Measurements from ENCODE around the gene HPS4. TPM values are rescaled to one million over a fixed set of nuclear protein-coding genes. Genes with fewer than 3 reads are reported as not detected.

Gene HPS4
- polyA plus RNA-seq, 2 of the 4 experiments (the other 2 are of a cell fraction): 12.7 to 30.2 TPM

- FAIRE-seq (no peak), ATAC-seq (no peak), DNase-seq (ENCODE audit: low read depth in 1 of 2, low spot score in 1 of 2) (no peak)
- no peak overlapping the region for H3K4me3 ChIP-seq
- no peak overlapping the region for H3K4me2 ChIP-seq
- ChIA-PET POLR2A (interaction anchor here (1.9 kb wide), 1 partner anchor 9 kb away, joined by 5 read pairs; the partner anchor contains the start of genes HPS4 and SRRD), CTCF (interaction anchor here (1.3 to 1.6 kb wide), 3 partner anchors 9 to 126 kb away, joined by 3 to 8 read pairs (median 3); partner anchors contain the start of genes HPS4 and SRRD)
- TF ChIP-seq PBX3 (IDR thresholded peaks at IDR 0.05): no peak
- TF ChIP-seq SMC3 (IDR thresholded peaks at IDR 0.05): no peak
- TF ChIP-seq EHF (CRISPR knock-in tag; IDR thresholded peaks at IDR 0.05): no peak
- no peak for TF ChIP-seq MAX (IDR thresholded peaks at IDR 0.05)
- TF ChIP-seq FOXS1 (CRISPR knock-in tag; IDR thresholded peaks at IDR 0.05): no peak
- no peak for TF ChIP-seq HEYL (CRISPR knock-in tag; IDR thresholded peaks at IDR 0.05)
- no peak for TF ChIP-seq E2F6 (IDR thresholded peaks at IDR 0.05; ENCODE audit: borderline replicate concordance, low read depth)
- no peak for TF ChIP-seq CHD4 (IDR thresholded peaks at IDR 0.05; ENCODE audit: borderline replicate concordance)
- TF ChIP-seq NPAS2 (CRISPR knock-in tag; IDR thresholded peaks at IDR 0.05; ENCODE audit: borderline replicate concordance): no peak
- no peak for TF ChIP-seq NFE2L2 (conservative IDR thresholded peaks at IDR 0.05; ENCODE audit: low read length)
- no peak for TF ChIP-seq JUN (IDR thresholded peaks at IDR 0.05)
- no peak for TF ChIP-seq NR3C1 (IDR thresholded peaks at IDR 0.05)
- TF ChIP-seq ZFP36 (IDR thresholded peaks at IDR 0.05; ENCODE audit: borderline replicate concordance, partially characterized antibody): no peak
- no peak for TF ChIP-seq KDM5A (IDR thresholded peaks at IDR 0.05)
- no peak for TF ChIP-seq PHF8 (IDR thresholded peaks at IDR 0.05; ENCODE audit: borderline replicate concordance, low read depth)
- no peak overlapping the region for H3K27ac ChIP-seq
- WGBS (ENCODE audit: missing lambda C conversion rate): 89% methylated on average over 7 of the region's 9 CpGs
- no peaks in the 10 kb centered on the region for H3K4me1 ChIP-seq
- no peaks in the 10 kb centered on the region for H3K9me3 ChIP-seq
These were observed 8.6 kb upstream of the HPS4 start for GRCh38 chr22:26492220-26492619.

- H3K4me2 ChIP-seq: no peak overlapping the region
- H3K9me3 ChIP-seq: no peaks in the 10 kb centered on the region
- WGBS (ENCODE audit: missing lambda C conversion rate): 79% methylated on average over 4 of the region's 4 CpGs
- DNase-seq (ENCODE audit: low read depth in 1 of 2, low spot score in 1 of 2) (no peak), FAIRE-seq (no peak), ATAC-seq (no peak)
- H3K4me3 ChIP-seq: no peak overlapping the region
- CTCF ChIA-PET: interaction anchor here (0.9 to 1.0 kb wide), 3 partner anchors 11 to 84 kb away, joined by 3 to 4 read pairs (median 3); no protein-coding TSS in a partner anchor
- POLR2A ChIA-PET: no interaction called here
- H3K27ac ChIP-seq: no peak overlapping the region
- peaks cover 7% of the 10 kb centered on the region; the same call in 2 of the 3 replicates for H3K4me1 ChIP-seq
- no peak for TF ChIP-seq ZNF302 (CRISPR knock-in tag; IDR thresholded peaks at IDR 0.05)
- TF ChIP-seq ZSCAN20 (CRISPR knock-in tag; IDR thresholded peaks at IDR 0.05): no peak
- no peak for TF ChIP-seq BCL3 (IDR thresholded peaks at IDR 0.05)
- no peak for TF ChIP-seq TFCP2L1 (CRISPR knock-in tag; IDR thresholded peaks at IDR 0.05)
- no peak for TF ChIP-seq HOXB13 (CRISPR knock-in tag; IDR thresholded peaks at IDR 0.05; ENCODE audit: low read depth)
- no peak for TF ChIP-seq FOXS1 (CRISPR knock-in tag; IDR thresholded peaks at IDR 0.05)
- no peak for TF ChIP-seq FOSB (CRISPR knock-in tag; IDR thresholded peaks at IDR 0.05)
- no peak for TF ChIP-seq GATA3 (IDR thresholded peaks at IDR 0.05; ENCODE audit: borderline replicate concordance)
- TF ChIP-seq NR3C1 (IDR thresholded peaks at IDR 0.05): no peak
- TF ChIP-seq CBX8 (IDR thresholded peaks at IDR 0.05): no peak
- no peak for TF ChIP-seq HEYL (CRISPR knock-in tag; IDR thresholded peaks at IDR 0.05)
- TF ChIP-seq NFE2L2 (conservative IDR thresholded peaks at IDR 0.05; ENCODE audit: low read length): no peak
- TF ChIP-seq PBX3 (IDR thresholded peaks at IDR 0.05): no peak
- TF ChIP-seq FOSL2 (IDR thresholded peaks at IDR 0.05): no peak
- TF ChIP-seq FOSL2 (CRISPR knock-in tag; IDR thresholded peaks at IDR 0.05): no peak
- TF ChIP-seq CHD2 (IDR thresholded peaks at IDR 0.05; ENCODE audit: low read length, partially characterized antibody): no peak
- no peak for TF ChIP-seq CEBPB (IDR thresholded peaks at IDR 0.05)
These were observed 6.0 kb upstream of the HPS4 start for GRCh38 chr22:26489447-26490036.

Measured in A549 (cell line).